Natural killer cell (primary cell): Measurements from ENCODE around the gene COL23A1. TPM values are rescaled to one million over a fixed set of nuclear protein-coding genes. Genes with fewer than 3 reads are reported as not detected.

ENCODE experiments used
- ATAC-seq, 3 donors: fragments of 150-1000 bp in 2 of 3; fragments of 200-7000 bp in 1 of 3; cut with Tn5 transposase; 1 replicate in 1 of 3; 2 replicates in 2 of 3; pipeline ENCODE4 v1.10.0; 2021; ENCODE audit warnings: mild to moderate bottlenecking in 2 of 3, moderate library complexity in 2 of 3
- DNase-seq, 2 donors: peaks; one replicate each; pipeline versions ENCODE4 v3.0.0 to v3.0.0-alpha.2; 2013 to 2021; ENCODE audit warnings: mixed read lengths in 1 of 2
- H3K27ac ChIP-seq: one replicate; pipeline ENCODE4 v1.5.1; 2013; ENCODE audit warnings: mild to moderate bottlenecking, low read length
- H3K27me3 ChIP-seq: one replicate; pipeline ENCODE4 v1.6.1; 2013; ENCODE audit warnings: low read length; ENCODE audit not compliant: control insufficient read depth, insufficient read depth
- H3K36me3 ChIP-seq: one replicate; pipeline ENCODE4 v1.6.1; 2013; ENCODE audit warnings: low read length; ENCODE audit not compliant: control insufficient read depth, insufficient read depth
- H3K4me1 ChIP-seq: one replicate; pipeline ENCODE4 v1.6.1; 2013; ENCODE audit warnings: low read length; ENCODE audit not compliant: control insufficient read depth, insufficient read depth
- H3K4me3 ChIP-seq: one replicate; pipeline ENCODE4 v1.5.1; 2013; ENCODE audit warnings: low read length
- H3K9me3 ChIP-seq: one replicate; pipeline ENCODE4 v1.6.1; 2013; ENCODE audit warnings: low read length; ENCODE audit not compliant: control insufficient read depth, insufficient read depth
- H3K27ac Mint-ChIP-seq, 2 donors: one replicate each; pipeline ENCODE4 v1.8.0; 2022; ENCODE audit warnings: mild to moderate bottlenecking in 2 of 2, mixed read lengths in 2 of 2, moderate library complexity in 1 of 2
- H3K27me3 Mint-ChIP-seq, 2 donors: one replicate each; pipeline ENCODE4 v1.8.0; 2022; ENCODE audit warnings: low read depth in 2 of 2, mixed read lengths in 2 of 2
- H3K36me3 Mint-ChIP-seq: one replicate; pipeline ENCODE4 v1.8.0; 2022; ENCODE audit warnings: mixed read lengths
- H3K4me1 Mint-ChIP-seq, 2 donors: one replicate each; pipeline ENCODE4 v1.8.0; 2022; ENCODE audit warnings: mixed read lengths in 2 of 2
- H3K4me3 Mint-ChIP-seq: one replicate; pipeline ENCODE4 v1.8.0; 2022; ENCODE audit warnings: mild to moderate bottlenecking, moderate library complexity, mixed read lengths
- H3K9me3 Mint-ChIP-seq, 2 donors: one replicate each; pipeline ENCODE4 v1.8.0; 2022; ENCODE audit warnings: mixed read lengths in 2 of 2
- CTCF ChIP-seq: fragments of 200-600 bp; IDR thresholded peaks from one replicate; pipeline ENCODE4 v1.8.0; 2022; ENCODE audit warnings: antibody characterized with exemption
- WGBS: methylation state at CpG from one replicate; pipeline ENCODE4 v1.1.7; 2013; ENCODE audit warnings: missing lambda C conversion rate; ENCODE audit not compliant: insufficient coverage; 5-methylcytosine and 5-hydroxymethylcytosine counted together
- intact Hi-C: fragments of 100-400 bp; cut with micrococcal nuclease; formaldehyde crosslinking; loops from one replicate; pipeline ENCODE4 v1.14.2; 2022
- total RNA-seq, 4 donors: library from RNA; stranded (reverse); fragments of 120-200 nt in 1 of 4; gene quantifications; one replicate each; pipeline versions ENCODE4 v1.2.3 to v1.2.4, GENCODE V29; 2013 to 2022

The COL23A1 gene
- total RNA-seq, 3 donors from 2014 or later (not counting 1 experiment from before 2014, with no cell fraction given): 0.15 TPM; not detected in 2

GRCh38 chr5:178365501-178366440 lies 224.4 kb downstream of the COL23A1 start:
- H3K9me3 ChIP-seq: no peaks in the 10 kb centered on the region
- no peak overlapping the region for H3K4me3 ChIP-seq
- intact Hi-C loops: no loop called here
- no peaks in the 10 kb centered on the region for H3K27me3 ChIP-seq
- Mint-ChIP-seq H3K27me3 (peaks cover 0 to 15% of the 10 kb centered on the region in 2 donors), H3K36me3 (no peaks in the 10 kb centered on the region), H3K4me1 (peaks cover 0 to 5% of the 10 kb centered on the region in 2 donors), H3K4me3 (no peak overlapping the region), H3K9me3 (no peaks in the 10 kb centered on the region), H3K27ac (no peak overlapping the region)
- no peak overlapping the region for H3K27ac ChIP-seq
- no peak for ATAC-seq
- peaks cover 5% of the 10 kb centered on the region for H3K4me1 ChIP-seq
- no peaks in the 10 kb centered on the region for H3K36me3 ChIP-seq
- no peak for TF ChIP-seq CTCF
- no peak for DNase-seq
- 89% methylated on average over 27 of the region's 27 CpGs for WGBS

DNA sequence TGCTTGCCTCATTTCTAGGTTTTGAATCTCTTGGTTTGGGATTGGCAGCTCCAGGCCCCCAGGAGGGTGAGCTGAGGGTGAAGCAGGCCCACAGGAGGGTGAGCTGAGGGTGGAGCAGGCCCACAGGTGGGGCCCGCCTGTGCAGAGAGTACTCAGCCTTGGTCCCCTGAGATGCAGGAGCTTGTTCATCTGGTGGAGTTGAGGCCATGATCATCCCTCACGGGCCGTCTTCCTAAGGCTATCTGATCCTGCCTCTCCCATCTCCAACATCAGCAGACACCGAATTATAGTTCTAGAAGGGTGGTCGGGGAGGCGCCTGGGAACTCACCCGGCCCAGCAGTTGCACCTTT lies 225.9 kb downstream of the COL23A1 start:
- Histone ChIP-seq H3K27me3 (no peaks in the 10 kb centered on the region), H3K4me3 (no peak overlapping the region), H3K9me3 (no peaks in the 10 kb centered on the region), H3K27ac (no peak overlapping the region), H3K4me1 (peaks cover 5% of the 10 kb centered on the region), H3K36me3 (no peaks in the 10 kb centered on the region)
- TF ChIP-seq CTCF: no peak
- no peaks in the 10 kb centered on the region for H3K36me3 Mint-ChIP-seq
- no peak for DNase-seq
- peaks cover 0 to 5% of the 10 kb centered on the region in 2 donors for H3K4me1 Mint-ChIP-seq
- no peak overlapping the region for H3K4me3 Mint-ChIP-seq
- no peak for ATAC-seq
- no peak overlapping the region for H3K27ac Mint-ChIP-seq
- peaks cover 0 to 15% of the 10 kb centered on the region in 2 donors for H3K27me3 Mint-ChIP-seq
- H3K9me3 Mint-ChIP-seq: no peaks in the 10 kb centered on the region
- intact Hi-C loops: no loop called here
- 94% methylated on average over 7 of the region's 7 CpGs for WGBS

DNA sequence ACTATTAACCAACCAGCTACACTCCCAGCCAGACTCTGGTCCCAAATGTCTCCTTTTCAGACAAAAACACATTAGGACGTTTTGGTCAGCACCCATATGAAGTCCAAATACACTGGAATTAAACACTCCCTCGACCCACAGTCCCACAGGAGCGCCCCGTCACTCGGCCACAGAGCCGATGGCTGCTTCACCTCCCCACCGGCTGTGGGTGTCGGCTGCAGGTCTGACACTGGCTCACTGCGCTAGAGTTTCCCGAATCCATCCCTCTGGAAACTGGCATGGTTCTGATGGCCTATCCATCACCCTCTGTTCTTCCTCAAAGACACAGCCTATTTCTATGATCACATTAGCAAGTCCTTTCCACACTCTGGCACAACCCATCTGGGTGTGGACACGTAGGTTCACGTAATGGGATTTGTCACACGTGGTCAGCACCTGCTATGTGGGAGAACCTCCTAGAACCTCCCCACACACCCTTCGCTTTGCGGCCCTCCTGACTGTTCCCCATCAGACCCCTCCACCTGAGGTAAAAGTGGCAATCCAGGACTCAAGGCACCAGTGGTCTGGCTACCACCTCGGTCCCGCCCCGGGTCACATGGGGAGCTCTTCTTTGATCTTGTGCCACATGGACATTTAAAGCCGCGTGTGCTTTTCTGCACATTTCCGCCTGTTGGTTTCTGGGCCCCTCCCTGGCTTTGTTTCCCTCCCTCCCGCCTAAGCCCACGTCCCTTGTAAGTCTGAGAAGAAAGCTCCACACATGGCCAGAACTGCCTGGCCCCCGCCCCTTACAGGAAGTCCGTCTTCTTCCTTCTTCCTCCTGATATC lies 226.5 kb downstream of the COL23A1 start:
- Histone ChIP-seq H3K4me1 (peaks cover 5% of the 10 kb centered on the region), H3K4me3 (no peak overlapping the region), H3K36me3 (no peaks in the 10 kb centered on the region), H3K27ac (no peak overlapping the region), H3K27me3 (no peaks in the 10 kb centered on the region), H3K9me3 (no peaks in the 10 kb centered on the region)
- Mint-ChIP-seq H3K4me1 (peaks cover 0 to 5% of the 10 kb centered on the region in 2 donors), H3K9me3 (no peaks in the 10 kb centered on the region), H3K4me3 (no peak overlapping the region), H3K27me3 (peaks cover 0 to 15% of the 10 kb centered on the region in 2 donors), H3K27ac (no peak overlapping the region), H3K36me3 (no peaks in the 10 kb centered on the region)
- ATAC-seq (no peak), DNase-seq (no peak)
- 70% methylated on average over 25 of the region's 25 CpGs for WGBS
- no peak for TF ChIP-seq CTCF
- intact Hi-C loops: no loop called here
